Naive thymus-derived CD4-positive, alpha-beta T cell (primary cell): ENCODE results near the gene REXO1. TPM values are rescaled to one million over a fixed set of nuclear protein-coding genes. Genes with fewer than 3 reads are reported as not detected.

Experiments
- ATAC-seq: fragments of 150-1000 bp; cut with Tn5 transposase; 2 replicates; pipeline ENCODE4 v1.10.0; 2021; ENCODE audit warnings: mild to moderate bottlenecking, moderate library complexity
- CTCF ChIA-PET: fragments of 350-600 bp; sonication (Branson Sonifier 250); formaldehyde crosslinking; loops from one replicate; lab custom pipeline; 2021; ENCODE audit warnings: antibody characterized with exemption; lab: Charles Lee
- POLR2A ChIA-PET: fragments of 350-600 bp; sonication (Branson Sonifier 250); formaldehyde crosslinking; loops from one replicate; lab custom pipeline; 2021; ENCODE audit warnings: antibody characterized with exemption, inconsistent platforms; lab: Charles Lee
- DNase-seq, 9 donors: peaks; one replicate each; pipeline versions ENCODE4 v3.0.0 to v3.0.0-alpha.2; 2020 to 2022; ENCODE audit warnings: mixed read lengths in 1 of 9
- H3K27ac ChIP-seq: one replicate; pipeline ENCODE4 v1.7.0; 2013; ENCODE audit warnings: mild to moderate bottlenecking, low read depth, low read length, moderate library complexity
- H3K27me3 ChIP-seq, 2 donors: one replicate each; pipeline ENCODE4 v1.7.0; 2013; ENCODE audit warnings: low read length in 2 of 2, mild to moderate bottlenecking in 2 of 2, moderate library complexity in 2 of 2; ENCODE audit not compliant: control insufficient read depth in 2 of 2, insufficient read depth in 2 of 2
- H3K36me3 ChIP-seq, 3 experiments: 1 replicate in 2 of 3; 2 replicates in 1 of 3; pipeline ENCODE4 v1.7.0; 2013; ENCODE audit warnings: low read length in 3 of 3, mild to moderate bottlenecking in 3 of 3, moderate library complexity in 1 of 3; ENCODE audit not compliant: insufficient read depth in 3 of 3, control insufficient read depth in 2 of 3
- H3K4me1 ChIP-seq, 2 donors: one replicate each; pipeline ENCODE4 v1.7.0; 2013; ENCODE audit warnings: low read length in 2 of 2, mild to moderate bottlenecking in 2 of 2, moderate library complexity in 1 of 2; ENCODE audit not compliant: control insufficient read depth in 2 of 2, insufficient read depth in 2 of 2
- H3K4me3 ChIP-seq: 2 replicates; pipeline ENCODE4 v1.7.0; 2013; ENCODE audit warnings: mild to moderate bottlenecking, low read length
- H3K9me3 ChIP-seq, 3 experiments: 1 replicate in 2 of 3; 2 replicates in 1 of 3; pipeline ENCODE4 v1.7.0; 2013; ENCODE audit warnings: low read length in 3 of 3; ENCODE audit not compliant: control insufficient read depth in 2 of 3
- H3K27ac Mint-ChIP-seq, 9 donors: one replicate each; pipeline ENCODE4 v1.8.0; 2020 to 2022; ENCODE audit warnings: mixed read lengths in 9 of 9, mild to moderate bottlenecking in 8 of 9, moderate library complexity in 5 of 9, inconsistent platforms in 2 of 9
- H3K27me3 Mint-ChIP-seq, 5 donors: one replicate each; pipeline ENCODE4 v1.8.0; 2021 to 2022; ENCODE audit warnings: mixed read lengths in 5 of 5, mild to moderate bottlenecking in 1 of 5
- H3K36me3 Mint-ChIP-seq, 5 donors: one replicate each; pipeline ENCODE4 v1.8.0; 2020 to 2022; ENCODE audit warnings: mixed read lengths in 5 of 5, mild to moderate bottlenecking in 3 of 5, inconsistent platforms in 1 of 5
- H3K4me1 Mint-ChIP-seq, 7 donors: one replicate each; pipeline ENCODE4 v1.8.0; 2020 to 2022; ENCODE audit warnings: mixed read lengths in 7 of 7, mild to moderate bottlenecking in 3 of 7, inconsistent platforms in 1 of 7
- H3K4me3 Mint-ChIP-seq, 10 donors: one replicate each; pipeline ENCODE4 v1.8.0; 2020 to 2022; ENCODE audit warnings: mild to moderate bottlenecking in 10 of 10, mixed read lengths in 10 of 10, moderate library complexity in 6 of 10, inconsistent platforms in 2 of 10
- H3K9me3 Mint-ChIP-seq, 11 donors: one replicate each; pipeline ENCODE4 v1.8.0; 2020 to 2022; ENCODE audit warnings: mixed read lengths in 11 of 11, mild to moderate bottlenecking in 4 of 11, inconsistent platforms in 1 of 11, moderate library complexity in 1 of 11
- intact Hi-C, 2 donors: fragments of 100-400 bp; cut with micrococcal nuclease; formaldehyde crosslinking; loops; one replicate each; pipeline ENCODE4 v1.15.1; 2023
- polyA plus RNA-seq, 2 donors: library from polyadenylated mRNA; unstranded; fragments of 300-500 nt; fragmentation: Illumina TruSeq; gene quantifications; one replicate each; pipeline ENCODE4 v1.2.3, GENCODE V29; 2021
- total RNA-seq, 6 experiments: library from RNA in 5 of 6; stranded (reverse) in 5 of 6; gene quantifications; 1 replicate in 5 of 6; 2 replicates in 1 of 6; pipeline ENCODE4 v1.2.3 and lab custom pipeline; 2021 to 2026

Gene REXO1
- total and polyA plus RNA-seq, 7 experiments from 2014 or later, result 5.4 to 92.6 (median 56.7) TPM

DNA sequence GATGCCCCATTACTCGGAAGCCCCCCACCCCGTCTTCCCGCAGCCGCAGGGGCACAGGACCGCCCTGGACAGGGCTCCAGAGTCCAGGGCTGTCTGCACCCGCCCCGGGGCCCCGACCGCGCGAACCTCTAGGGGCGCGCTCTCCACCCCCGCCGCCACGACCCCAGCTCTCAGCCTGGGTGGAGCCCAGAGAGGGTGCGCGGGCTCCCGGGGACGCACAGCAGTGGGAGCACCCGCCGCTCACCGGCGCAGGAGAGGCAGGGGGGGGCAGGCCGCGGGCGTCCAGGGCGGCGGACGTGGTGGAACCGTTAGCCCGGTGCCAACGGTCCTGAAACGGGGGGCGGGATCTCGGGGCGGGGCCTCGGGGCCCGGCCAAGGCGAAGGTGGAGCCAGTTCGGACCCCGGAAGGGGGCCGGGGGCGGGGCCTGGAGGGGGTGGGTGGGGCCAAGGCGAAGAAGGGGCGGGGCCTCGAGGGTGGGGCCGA, 36.3 kb downstream of the REXO1 start, which contains the start of gene ATP8B3:
TSS of gene ATP8B3 (minus strand) at position 335 of the 484 bp plus-strand sequence. CDS start 540 bp downstream, outside the sequence.
- Mint-ChIP-seq H3K4me3 (peak within 1 kb of the TSS; percentile 93 to 99 (median 96)), H3K9me3 (no peaks in the 10 kb centered on the region), H3K4me1 (peaks cover 9 to 19% (median 11%) of the 10 kb centered on the region in 7 donors), H3K36me3 (no peaks in the 10 kb centered on the region), H3K27me3 (no peaks in the 10 kb centered on the region), H3K27ac (peak within 1 kb of the TSS; percentile 82 to 97 (median 92))
- intact Hi-C loops, result loop anchor here (1.0 to 2.0 kb wide), 11 partner anchors 14 to 537 kb away; partner anchors contain the start of genes REXO1 (in 2 of the 2), TCF3 (in 2 of the 2), DAZAP1 (in 1 of the 2) and FAM174C (in 1 of the 2)
- CTCF ChIA-PET, result interaction anchor here (0.6 kb wide), 1 partner anchor 945 kb away, joined by 3 read pairs; no protein-coding TSS in a partner anchor
- DNase-seq (peak in 2 of 9 donors; percentile 21 to 38), ATAC-seq (peak; percentile 88)
- Histone ChIP-seq H3K4me3 (peak within 1 kb of the TSS; percentile 65), H3K36me3 (peaks cover 0 to 20% (median 4%) of the 10 kb centered on the region in 3 experiments), H3K27me3 (no peaks in the 10 kb centered on the region), H3K9me3 (no peaks in the 10 kb centered on the region), H3K27ac (peak within 1 kb of the TSS; percentile 63), H3K4me1 (peaks cover 0 to 8% of the 10 kb centered on the region in 2 donors)
- POLR2A ChIA-PET, result no interaction called here

DNA sequence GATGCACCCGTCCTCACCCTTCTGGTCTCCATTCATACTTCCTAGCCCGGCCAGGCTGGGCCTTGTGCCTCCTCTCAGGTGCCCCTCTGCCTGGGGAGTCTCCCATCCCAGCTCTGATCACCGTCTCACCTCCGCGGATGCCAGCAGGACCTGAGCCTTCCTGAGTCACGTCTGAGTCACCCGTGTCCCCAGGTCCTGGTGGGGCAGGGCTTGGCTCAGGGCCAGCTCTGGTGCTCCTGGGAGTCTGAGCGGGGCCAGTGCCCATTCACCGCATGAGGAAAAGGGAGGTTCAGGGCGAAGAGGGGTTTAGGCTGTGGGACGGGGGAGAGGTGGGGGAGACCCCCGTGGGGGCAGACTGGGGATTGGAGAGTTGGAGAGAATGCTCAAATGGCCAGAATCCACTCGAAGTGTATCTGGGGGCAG, 36.8 kb downstream of the REXO1 start:
- H3K27ac ChIP-seq, result peak overlapping the region; percentile 13
- ATAC-seq, result no peak

DNA sequence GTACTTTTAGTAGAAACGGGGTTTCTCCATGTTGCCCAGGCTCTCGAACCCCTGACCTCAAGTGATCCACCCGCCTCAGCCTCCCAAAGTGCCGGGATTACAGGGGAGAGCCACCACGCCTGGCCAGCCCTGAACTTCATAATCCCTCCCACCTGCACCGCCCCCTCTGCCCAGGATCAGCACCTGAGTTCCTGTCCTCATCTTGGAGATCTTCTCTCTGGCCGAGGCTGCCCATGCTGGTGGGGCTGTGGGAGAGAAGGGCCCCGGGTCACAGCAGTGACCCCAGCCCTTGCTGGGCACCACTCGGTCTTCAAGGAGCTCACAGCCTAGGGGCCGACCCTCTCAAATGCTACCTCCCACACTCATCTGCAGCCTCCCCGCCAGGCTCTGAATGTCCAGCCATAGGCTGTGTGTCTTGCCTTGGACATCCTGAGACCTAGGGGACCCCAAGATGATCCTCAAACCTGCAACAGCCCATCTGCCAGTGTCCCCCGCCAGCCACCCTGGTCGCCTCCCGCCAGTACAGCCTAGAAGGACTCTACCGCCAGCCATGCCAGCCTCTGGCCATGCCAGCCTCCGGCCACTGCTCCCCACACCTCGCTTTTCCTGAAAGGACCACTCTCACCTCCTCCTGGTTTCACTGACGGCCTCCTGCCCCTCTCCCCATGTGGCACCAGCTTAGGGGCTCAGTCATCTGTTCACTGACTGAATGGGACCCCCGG, 37.7 kb downstream of the REXO1 start:
- no peak for DNase-seq
- Mint-ChIP-seq H3K27me3 (no peaks in the 10 kb centered on the region), H3K4me3 (peak overlapping the region in 9 of 10 donors; percentile 21 to 98 (median 53)), H3K36me3 (no peaks in the 10 kb centered on the region), H3K9me3 (no peaks in the 10 kb centered on the region), H3K27ac (peak overlapping the region in 6 of 9 donors; percentile 5 to 71 (median 43)), H3K4me1 (peaks cover 9 to 19% (median 11%) of the 10 kb centered on the region in 7 donors)
- Histone ChIP-seq H3K4me3 (no peak overlapping the region), H3K27me3 (no peaks in the 10 kb centered on the region), H3K9me3 (no peaks in the 10 kb centered on the region), H3K36me3 (peaks cover 0 to 8% (median 0%) of the 10 kb centered on the region in 3 experiments), H3K27ac (no peak overlapping the region), H3K4me1 (peaks cover 0 to 8% of the 10 kb centered on the region in 2 donors)
- ChIA-PET CTCF (interaction anchor here (0.6 to 0.7 kb wide), 3 partner anchors 99 to 572 kb away, joined by 3 read pairs; no protein-coding TSS in a partner anchor), POLR2A (no interaction called here)
- intact Hi-C loops, result no loop called here
- no peak for ATAC-seq

More for the DNA sequence above, 36.8 kb downstream of the REXO1 start:
- Mint-ChIP-seq H3K36me3 (no peaks in the 10 kb centered on the region), H3K4me1 (peaks cover 9 to 19% (median 11%) of the 10 kb centered on the region in 7 donors), H3K27ac (peak overlapping the region in 2 of 9 donors; percentile 43 to 83), H3K27me3 (no peaks in the 10 kb centered on the region), H3K4me3 (peak overlapping the region in 9 of 10 donors; percentile 39 to 98 (median 77)), H3K9me3 (no peaks in the 10 kb centered on the region)
- Histone ChIP-seq H3K4me3 (peak overlapping the region; percentile 43), H3K36me3 (peaks cover 0 to 15% (median 0%) of the 10 kb centered on the region in 3 experiments), H3K27me3 (no peaks in the 10 kb centered on the region), H3K4me1 (peaks cover 0 to 8% of the 10 kb centered on the region in 2 donors), H3K9me3 (no peaks in the 10 kb centered on the region)
- POLR2A ChIA-PET, result no interaction called here
- intact Hi-C loops, result no loop called here
- DNase-seq, result peak in 1 of 9 donors; percentile 54
- CTCF ChIA-PET, result interaction anchor here (0.6 kb wide), 1 partner anchor 946 kb away, joined by 3 read pairs; no protein-coding TSS in a partner anchor

DNA sequence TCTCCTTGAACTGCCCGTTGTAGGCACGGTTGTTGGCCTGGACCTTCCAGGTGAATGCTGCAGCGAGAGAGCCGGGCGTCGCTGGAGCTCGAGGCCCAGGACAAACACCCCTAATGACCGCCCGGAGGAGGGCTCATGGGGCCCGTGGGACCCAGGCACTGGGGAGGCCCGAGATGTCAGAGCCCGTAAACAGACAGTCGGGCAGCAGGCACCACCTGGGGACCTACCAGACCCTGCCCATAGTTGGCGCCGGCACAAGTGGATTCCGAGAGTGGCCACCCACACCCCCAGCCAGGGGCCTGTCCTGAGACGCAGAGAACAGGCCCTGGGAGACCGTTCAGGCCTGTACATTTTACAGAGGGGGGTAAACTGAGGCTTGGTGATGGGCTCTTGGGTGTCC, 38.6 kb downstream of the REXO1 start:
- no peaks in the 10 kb centered on the region for H3K9me3 Mint-ChIP-seq
- no peak for ATAC-seq
- H3K36me3 Mint-ChIP-seq, result no peaks in the 10 kb centered on the region
- CTCF ChIA-PET, result interaction anchor here (0.7 kb wide), 1 partner anchor 98 kb away, joined by 3 read pairs; no protein-coding TSS in a partner anchor
- Histone ChIP-seq H3K27me3 (no peaks in the 10 kb centered on the region), H3K27ac (no peak overlapping the region), H3K4me1 (peaks cover 0 to 8% of the 10 kb centered on the region in 2 donors), H3K36me3 (peaks cover 0 to 1% (median 0%) of the 10 kb centered on the region in 3 experiments), H3K4me3 (no peak overlapping the region), H3K9me3 (no peaks in the 10 kb centered on the region)
- DNase-seq, result no peak
- no peaks in the 10 kb centered on the region for H3K27me3 Mint-ChIP-seq
- POLR2A ChIA-PET, result no interaction called here
- H3K4me3 Mint-ChIP-seq, result no peak overlapping the region
- intact Hi-C loops, result no loop called here
- peaks cover 9 to 19% (median 11%) of the 10 kb centered on the region in 7 donors for H3K4me1 Mint-ChIP-seq
- H3K27ac Mint-ChIP-seq, result no peak overlapping the region

DNA sequence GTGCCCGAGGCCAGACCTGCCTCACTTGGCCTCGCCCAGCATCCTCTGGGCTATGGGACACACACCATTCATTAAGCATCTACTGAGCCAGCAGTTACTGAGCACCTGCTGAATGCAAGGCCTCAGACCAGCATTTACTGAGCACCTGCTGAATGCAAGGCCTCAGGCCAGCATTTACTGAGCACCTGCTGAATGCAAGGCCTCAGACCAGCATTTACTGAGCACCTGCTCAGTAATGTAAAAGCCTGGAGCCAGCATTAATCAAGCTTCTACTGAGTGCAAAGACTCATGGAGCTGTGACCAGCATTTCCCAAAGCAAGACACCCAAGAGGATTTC, 39.9 kb downstream of the REXO1 start:
- Mint-ChIP-seq H3K27me3 (no peaks in the 10 kb centered on the region), H3K4me1 (peaks cover 9 to 19% (median 11%) of the 10 kb centered on the region in 7 donors), H3K9me3 (no peaks in the 10 kb centered on the region), H3K36me3 (no peaks in the 10 kb centered on the region), H3K4me3 (no peak overlapping the region), H3K27ac (no peak overlapping the region)
- H3K4me1 ChIP-seq, result peaks cover 0 to 8% of the 10 kb centered on the region in 2 donors
- H3K36me3 ChIP-seq, result no peaks in the 10 kb centered on the region
- no peak overlapping the region for H3K27ac ChIP-seq
- ChIA-PET CTCF (no interaction called here), POLR2A (no interaction called here)
- H3K4me3 ChIP-seq, result no peak overlapping the region
- H3K27me3 ChIP-seq, result no peaks in the 10 kb centered on the region
- H3K9me3 ChIP-seq, result no peaks in the 10 kb centered on the region
- no peak for DNase-seq
- intact Hi-C loops, result no loop called here
- no peak for ATAC-seq

DNA sequence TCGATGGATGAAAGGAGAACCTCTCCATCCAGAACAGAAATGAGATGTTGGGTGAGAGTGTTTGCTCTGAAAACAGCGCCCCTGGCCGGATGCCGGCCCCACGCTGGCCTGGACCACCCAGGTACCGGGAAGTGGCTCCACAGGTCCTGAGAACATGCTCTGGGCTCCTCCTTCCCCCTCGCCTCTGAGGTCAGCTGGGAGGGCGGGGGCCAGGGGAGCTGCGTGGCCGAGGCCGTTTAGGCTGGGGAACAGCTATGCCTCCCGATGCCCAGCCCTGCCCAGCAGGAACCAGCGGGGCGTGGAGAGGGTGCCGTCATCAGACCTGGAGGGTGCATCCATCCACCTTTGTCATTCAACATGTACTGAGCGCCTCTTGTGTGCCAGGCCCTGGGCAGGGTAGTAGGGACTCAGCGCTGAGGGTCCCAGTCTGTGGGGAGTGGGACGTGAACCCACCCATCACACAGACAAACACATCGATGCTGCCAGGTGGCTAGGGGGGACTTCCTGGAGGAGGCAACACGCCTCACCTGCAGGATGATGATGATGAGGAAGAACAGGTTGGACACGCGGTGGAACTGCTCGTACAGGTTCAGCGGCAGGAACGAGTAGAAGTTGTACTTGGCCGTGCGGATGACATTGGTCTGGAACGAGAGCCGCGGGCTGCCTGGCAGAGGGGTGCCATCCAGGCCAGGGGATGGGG, 40.4 kb downstream of the REXO1 start:
- H3K4me3 ChIP-seq, result no peak overlapping the region
- H3K27me3 ChIP-seq, result no peaks in the 10 kb centered on the region
- DNase-seq (no peak), ATAC-seq (no peak)
- H3K9me3 Mint-ChIP-seq, result no peaks in the 10 kb centered on the region
- ChIA-PET POLR2A (no interaction called here), CTCF (interaction anchor here (2.5 kb wide), 1 partner anchor 18 kb away, joined by 7 read pairs; no protein-coding TSS in a partner anchor)
- H3K36me3 ChIP-seq, result no peaks in the 10 kb centered on the region
- H3K4me3 Mint-ChIP-seq, result no peak overlapping the region
- H3K27me3 Mint-ChIP-seq, result no peaks in the 10 kb centered on the region
- H3K4me1 Mint-ChIP-seq, result peaks cover 5 to 15% (median 6%) of the 10 kb centered on the region in 7 donors
- intact Hi-C loops, result no loop called here
- peaks cover 0 to 3% of the 10 kb centered on the region in 2 donors for H3K4me1 ChIP-seq
- H3K9me3 ChIP-seq, result no peaks in the 10 kb centered on the region
- no peaks in the 10 kb centered on the region for H3K36me3 Mint-ChIP-seq
- H3K27ac Mint-ChIP-seq, result no peak overlapping the region
- H3K27ac ChIP-seq, result no peak overlapping the region
